Endothelial cell (in vitro differentiated cells): ENCODE data around the gene AGPAT2. TPM values are rescaled to one million over a fixed set of nuclear protein-coding genes. Genes with fewer than 3 reads are reported as not detected.

Experiments used
- DNase-seq: peaks from one replicate; pipeline ENCODE4 v3.0.0; 2021; ENCODE audit warnings: low spot score
- H3K27ac Mint-ChIP-seq: one replicate; pipeline ENCODE4 v1.8.0; 2021; ENCODE audit warnings: mixed read lengths, inconsistent platforms; ENCODE audit not compliant: unreplicated experiment
- H3K27me3 Mint-ChIP-seq: one replicate; pipeline ENCODE4 v1.8.0; 2021; ENCODE audit warnings: mild to moderate bottlenecking, moderate library complexity, mixed read lengths, inconsistent platforms; ENCODE audit not compliant: unreplicated experiment
- H3K36me3 Mint-ChIP-seq: one replicate; pipeline ENCODE4 v1.8.0; 2021; ENCODE audit warnings: mild to moderate bottlenecking, low read depth, mixed read lengths, inconsistent platforms; ENCODE audit not compliant: unreplicated experiment
- H3K4me1 Mint-ChIP-seq: one replicate; pipeline ENCODE4 v1.8.0; 2021; ENCODE audit warnings: mild to moderate bottlenecking, mixed read lengths, inconsistent platforms; ENCODE audit not compliant: unreplicated experiment
- H3K4me3 Mint-ChIP-seq: one replicate; pipeline ENCODE4 v1.8.0; 2021; ENCODE audit warnings: mild to moderate bottlenecking, mixed read lengths, inconsistent platforms; ENCODE audit not compliant: unreplicated experiment
- H3K9me3 Mint-ChIP-seq: one replicate; pipeline ENCODE4 v1.8.0; 2021; ENCODE audit warnings: mixed read lengths, inconsistent platforms; ENCODE audit not compliant: unreplicated experiment
- CTCF ChIP-seq: fragments of 200-600 bp; sonication (generic); IDR thresholded peaks from one replicate; pipeline ENCODE4 v1.5.0; 2021; ENCODE audit warnings: antibody characterized with exemption; ENCODE audit not compliant: unreplicated experiment
- total RNA-seq: library from RNA; stranded (reverse); fragmentation: NEBNext Ultra II Directional; extraction: Animal tissue kit (Norgen Biotek cat#: 25700); gene quantifications from one replicate; pipeline ENCODE4 v1.2.1, GENCODE V29; 2021; ENCODE audit not compliant: unreplicated experiment

AGPAT2 gene
- total RNA-seq, 1 donor from 2014 or later: 38.9 TPM

- H3K36me3 Mint-ChIP-seq: peaks cover 28% of the 10 kb centered on the region
- peaks cover 4% of the 10 kb centered on the region for H3K4me1 Mint-ChIP-seq
- peak overlapping the region; percentile 85 for H3K27ac Mint-ChIP-seq
- peaks cover 31% of the 10 kb centered on the region for H3K27me3 Mint-ChIP-seq
- no peak for TF ChIP-seq CTCF
- H3K4me3 Mint-ChIP-seq: peak overlapping the region; percentile 96
- H3K9me3 Mint-ChIP-seq: no peaks in the 10 kb centered on the region
- DNase-seq: no peak
Measured at GRCh38 chr9:136662326-136662655, 25.0 kb downstream of the AGPAT2 start.

GRCh38 chr9:136661641-136662325, 25.5 kb downstream of the AGPAT2 start:
- Mint-ChIP-seq H3K4me3 (no peak overlapping the region), H3K27me3 (peaks cover 27% of the 10 kb centered on the region), H3K27ac (peak overlapping the region; percentile 85), H3K9me3 (no peaks in the 10 kb centered on the region), H3K36me3 (peaks cover 27% of the 10 kb centered on the region), H3K4me1 (peaks cover 4% of the 10 kb centered on the region)
- TF ChIP-seq CTCF: no peak
- DNase-seq: peak; percentile 20

GRCh38 chr9:136660971-136661550, 26.2 kb downstream of the AGPAT2 start:
- H3K27ac Mint-ChIP-seq: no peak overlapping the region
- H3K4me1 Mint-ChIP-seq: peaks cover 8% of the 10 kb centered on the region
- H3K27me3 Mint-ChIP-seq: peaks cover 24% of the 10 kb centered on the region
- H3K36me3 Mint-ChIP-seq: peaks cover 23% of the 10 kb centered on the region
- no peak overlapping the region for H3K4me3 Mint-ChIP-seq
- no peaks in the 10 kb centered on the region for H3K9me3 Mint-ChIP-seq
- no peak for TF ChIP-seq CTCF
- no peak for DNase-seq

GRCh38 chr9:136659861-136660784, 27.1 kb downstream of the AGPAT2 start:
- peak; percentile 4 for DNase-seq
- Mint-ChIP-seq H3K4me3 (no peak overlapping the region), H3K27me3 (peaks cover 25% of the 10 kb centered on the region), H3K4me1 (peaks cover 14% of the 10 kb centered on the region), H3K36me3 (peaks cover 22% of the 10 kb centered on the region), H3K9me3 (no peaks in the 10 kb centered on the region), H3K27ac (no peak overlapping the region)
- TF ChIP-seq CTCF: no peak
